NCI-H774 (cell line): ENCODE measurements around the gene DUS4L.

Source experiments
- DNase-seq: peaks from one replicate; lab custom pipeline; 2025; lab: John Stamatoyannopoulos, UW

Gene DUS4L

DNA sequence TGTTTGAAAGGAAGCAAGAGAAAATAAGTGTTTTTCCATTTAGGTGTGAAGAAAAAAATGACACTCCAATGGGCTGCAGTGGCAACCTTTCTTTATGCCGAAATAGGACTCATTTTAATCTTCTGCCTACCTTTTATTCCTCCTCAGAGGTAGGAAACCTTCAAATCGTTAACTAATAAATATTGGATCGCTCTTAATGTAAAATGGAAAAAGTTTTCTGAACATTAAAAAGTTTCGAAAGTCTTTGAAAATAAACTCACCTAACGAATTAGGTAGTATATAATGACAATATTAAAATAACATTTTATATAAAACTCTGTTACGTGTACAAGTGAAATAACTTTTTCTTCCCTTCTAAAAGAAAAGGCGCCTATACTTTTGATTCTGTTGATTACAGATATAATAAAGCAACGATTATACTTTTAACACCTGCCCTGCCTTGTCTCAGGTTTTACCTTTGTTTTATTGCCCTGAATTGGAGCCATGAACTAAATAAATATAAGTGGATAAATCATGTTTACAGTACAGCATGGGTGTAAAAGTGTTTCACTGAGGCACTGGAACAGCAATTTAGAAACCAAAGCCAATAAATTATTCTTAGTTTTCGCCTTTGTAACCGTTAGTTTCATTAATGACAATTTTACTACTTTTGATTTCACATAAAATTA is 17.1 kb downstream of the DUS4L start:
- no peak for DNase-seq

- no peak for DNase-seq
Measured at GRCh38 chr7:107581387-107582013, 17.7 kb downstream of the DUS4L start.

DNA sequence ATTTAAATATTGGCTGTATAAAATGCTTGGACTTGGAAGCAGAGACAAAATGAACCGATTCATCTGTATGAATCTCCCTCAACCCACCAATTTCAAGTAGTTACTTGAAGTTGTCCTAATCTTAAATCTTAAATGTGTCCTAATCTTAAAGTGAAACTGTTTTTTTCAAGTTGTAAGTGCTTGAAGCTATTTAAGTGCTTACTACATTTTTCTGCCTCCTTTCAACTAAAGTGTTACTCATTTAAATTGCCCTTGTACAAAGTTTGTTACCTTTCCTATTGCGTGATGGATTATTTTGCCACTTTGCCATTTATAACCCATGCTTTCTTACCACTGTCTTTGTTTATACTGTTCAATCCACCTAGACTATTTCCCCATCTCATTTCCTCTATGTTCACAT is 19.1 kb downstream of the DUS4L start:
- no peak for DNase-seq

DNA sequence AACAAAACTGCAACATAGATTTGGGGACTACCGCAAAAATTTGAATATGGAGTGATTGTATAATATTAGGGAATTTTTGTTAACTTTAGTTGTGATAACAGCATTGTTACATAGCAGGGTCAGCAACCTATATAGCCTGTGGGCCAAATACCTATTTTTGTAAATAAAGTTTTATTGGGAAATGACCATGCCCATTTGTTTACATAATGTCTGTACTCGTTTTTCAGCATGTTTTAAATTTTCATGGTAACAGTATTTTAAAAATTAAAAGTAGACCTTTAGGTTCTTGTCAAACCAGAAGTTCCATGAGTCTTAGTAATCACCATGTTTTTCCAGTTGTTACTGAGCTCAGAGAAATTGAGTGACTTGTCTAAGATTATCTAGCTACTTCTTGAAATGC is 20.9 kb downstream of the DUS4L start:
- DNase-seq = no peak

DNA sequence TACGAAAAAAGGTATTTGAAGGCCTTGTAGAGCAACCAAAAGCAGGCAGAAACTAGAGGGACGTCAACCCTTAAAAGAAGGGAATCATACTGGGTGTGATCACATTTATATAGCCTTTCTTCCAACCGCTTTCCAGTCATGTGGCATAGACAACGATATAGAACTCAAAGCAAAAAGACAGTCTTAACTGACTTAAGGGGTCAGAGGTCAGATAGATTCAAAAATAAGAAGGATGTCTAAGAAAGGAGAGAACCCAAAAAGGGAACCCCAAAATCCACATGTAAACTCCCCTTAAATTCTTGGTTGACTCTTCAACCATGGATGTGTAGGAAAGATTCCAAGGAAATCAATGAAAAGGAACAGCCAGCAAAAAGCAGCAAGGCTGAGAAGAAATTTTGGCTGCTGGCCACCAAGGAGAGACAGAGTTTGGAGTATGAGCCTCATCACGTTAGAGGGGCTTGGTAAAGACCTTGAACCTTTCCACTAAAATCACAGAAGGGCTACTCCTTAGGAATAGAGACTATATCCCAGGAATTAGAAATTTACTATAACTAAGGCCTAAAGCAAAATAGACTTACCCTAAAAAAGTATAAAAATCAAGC is 24.9 kb downstream of the DUS4L start:
- DNase-seq = no peak

DNA sequence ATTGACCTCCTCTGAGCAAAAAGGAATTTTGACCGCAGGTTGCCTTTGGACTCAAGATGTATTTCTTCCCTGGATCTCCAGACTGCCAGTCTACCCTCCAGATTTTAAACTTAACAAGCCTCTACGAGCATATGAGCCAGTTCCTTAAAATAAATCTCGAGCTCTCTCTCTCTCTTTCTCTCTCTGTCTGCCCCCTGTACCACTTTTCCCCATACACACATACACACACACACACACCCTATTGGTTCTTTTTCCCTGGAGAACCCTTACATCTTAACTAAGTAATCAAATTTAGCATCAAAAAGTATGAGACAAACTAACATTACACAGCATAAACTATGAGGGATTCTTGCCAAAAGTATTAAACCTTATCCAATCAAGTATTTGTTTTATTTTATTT is 27.6 kb downstream of the DUS4L start:
- no peak for DNase-seq

DNA sequence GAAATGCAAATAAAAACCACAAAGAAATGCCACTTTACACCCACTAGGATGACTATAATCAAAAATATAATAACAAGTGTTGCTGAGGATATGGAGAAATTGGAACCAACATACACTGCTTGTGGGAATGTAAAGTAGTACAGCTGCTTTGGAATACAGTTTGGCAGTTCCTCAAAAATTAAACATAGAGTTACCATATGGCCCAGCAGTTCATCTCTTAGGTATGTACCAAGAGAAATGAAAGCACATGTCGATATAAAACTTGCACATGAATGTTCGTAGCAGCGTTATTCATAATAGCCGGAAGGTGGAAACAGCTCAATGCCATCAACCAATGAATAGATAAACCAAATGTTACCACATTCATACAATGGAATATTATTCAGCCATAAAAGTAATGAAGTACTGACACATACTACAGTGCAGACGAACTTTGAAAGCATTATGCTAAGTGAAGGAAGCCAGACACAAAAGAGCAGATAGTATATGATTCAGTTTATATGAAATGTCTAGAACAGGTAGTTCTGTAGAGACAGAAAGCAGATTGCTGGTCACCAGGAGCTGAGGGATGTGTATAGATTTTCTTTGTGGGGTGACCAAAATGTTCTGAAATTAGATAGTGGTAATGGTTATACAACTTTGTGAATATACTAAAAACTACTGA is 28.7 kb downstream of the DUS4L start:
- DNase-seq = no peak

DNA sequence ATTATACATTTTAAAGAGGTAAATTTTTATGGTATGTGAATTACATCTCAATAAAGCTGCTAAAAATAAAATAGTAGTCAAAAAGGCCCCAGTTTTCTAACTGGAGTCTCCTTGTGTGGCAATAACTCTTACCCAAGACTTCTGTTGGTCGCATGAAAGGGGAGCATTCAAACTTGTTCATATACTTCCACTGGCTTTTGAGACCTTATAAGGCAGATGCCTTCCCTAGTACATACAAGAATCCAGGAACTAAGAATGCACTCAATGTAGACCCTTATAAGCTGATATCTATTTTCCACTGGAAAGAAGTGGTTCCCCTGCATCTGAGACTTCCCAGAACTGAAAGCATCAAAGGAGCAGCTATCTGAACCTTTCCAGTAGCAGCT is 29.2 kb downstream of the DUS4L start:
- DNase-seq = no peak

- no peak for DNase-seq
Measured at GRCh38 chr7:107594961-107595737, 31.4 kb downstream of the DUS4L start.

- DNase-seq = peak; percentile 17
Measured at GRCh38 chr7:107596881-107597581, 33.3 kb downstream of the DUS4L start.

DNA sequence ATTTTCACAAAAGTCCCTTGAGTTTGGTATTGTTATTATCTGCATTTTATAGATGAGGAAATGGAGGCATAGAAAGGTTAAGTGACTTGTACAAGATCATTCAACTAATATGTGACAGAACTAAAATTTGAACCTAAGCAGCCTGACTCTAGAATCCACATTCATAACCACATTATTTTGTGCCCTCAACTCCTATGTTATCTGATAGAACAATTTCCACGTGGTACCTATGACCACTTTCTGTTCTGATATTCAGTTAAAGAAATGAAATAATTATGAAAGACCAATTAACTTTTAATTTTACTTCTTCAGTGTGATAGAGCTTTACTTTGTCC is 33.8 kb downstream of the DUS4L start:
- no peak for DNase-seq

DNA sequence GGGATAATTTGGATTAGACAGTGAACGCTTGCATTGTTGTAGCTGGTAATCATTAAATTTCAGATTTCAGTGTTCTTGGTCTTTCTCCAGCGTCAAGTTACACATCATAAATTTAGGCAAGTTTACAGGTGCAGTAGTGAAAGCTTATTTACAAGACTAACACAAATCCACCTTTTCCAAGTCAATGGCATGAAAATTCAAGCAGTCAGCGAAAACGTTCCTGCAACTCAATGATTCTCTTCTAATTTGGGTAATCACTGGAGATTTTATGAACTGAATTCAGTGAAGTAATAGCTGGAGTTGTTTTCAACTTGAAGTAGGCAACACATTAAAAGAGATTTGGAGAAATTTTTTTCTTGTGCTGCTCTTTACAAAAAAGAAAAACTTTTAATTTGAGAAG is 34.2 kb downstream of the DUS4L start:
- no peak for DNase-seq

GRCh38 chr7:107599262-107599661 is 35.5 kb downstream of the DUS4L start:
- DNase-seq = no peak

- DNase-seq = no peak
Measured at GRCh38 chr7:107600816-107601215, 37.0 kb downstream of the DUS4L start.

- DNase-seq = no peak
Measured at GRCh38 chr7:107605218-107605815, 41.5 kb downstream of the DUS4L start.

GRCh38 chr7:107606303-107606702 is 42.5 kb downstream of the DUS4L start:
- DNase-seq = no peak

- DNase-seq = no peak
Measured at GRCh38 chr7:107609811-107610261, 46.1 kb downstream of the DUS4L start.

DNA sequence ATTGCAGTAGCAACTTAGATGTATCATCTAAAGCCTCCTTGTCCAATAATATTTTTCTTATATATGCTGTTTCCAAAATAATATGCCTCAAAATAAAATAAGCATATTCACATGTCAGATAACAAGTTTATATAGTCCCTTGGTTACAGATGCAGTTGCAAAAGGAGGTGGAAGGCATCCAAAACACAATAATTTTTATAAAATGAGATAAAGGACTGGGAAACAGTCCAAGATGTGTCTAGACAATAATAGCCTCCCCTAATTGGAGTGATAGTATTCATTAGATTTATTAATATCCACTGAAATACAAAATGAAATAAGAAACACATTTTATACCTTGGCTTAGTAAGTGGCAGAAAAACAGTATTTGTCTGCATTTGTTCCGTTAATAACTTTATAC is 46.6 kb downstream of the DUS4L start:
- DNase-seq = no peak

DNA sequence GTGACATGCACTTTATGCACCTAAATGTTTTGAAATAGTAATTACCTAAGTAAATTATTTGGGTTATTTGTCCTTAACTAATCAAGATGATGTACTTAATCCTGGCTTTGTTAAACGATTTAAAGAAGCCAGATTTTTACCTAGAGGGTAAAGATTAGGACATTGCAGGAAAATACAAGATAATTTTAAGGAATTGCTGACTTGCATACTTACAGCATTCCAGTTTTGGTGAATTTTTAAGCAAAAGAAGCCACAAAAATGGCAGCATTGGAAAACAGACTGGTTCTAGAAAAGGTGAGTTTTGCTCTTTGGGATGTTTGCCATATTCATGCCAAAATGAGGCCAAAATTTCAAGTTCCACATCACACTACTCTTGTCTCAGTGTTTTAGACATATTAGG is 49.7 kb downstream of the DUS4L start:
- DNase-seq = no peak

- DNase-seq = no peak
Measured at GRCh38 chr7:107613948-107614347, 50.2 kb downstream of the DUS4L start.

- DNase-seq = no peak
Measured at GRCh38 chr7:107614425-107614824, 50.7 kb downstream of the DUS4L start.
